Measurements from ENCODE around the gene ADK.
"Not testable (repeated sequence)": the region's sequence is repeated elsewhere in the genome, so short reads cannot be mapped to it uniquely, and the experiment has no call there.

Gene ADK

GRCh38 chr10:74179111-74179710 lies 28.2 kb downstream of the ADK start:
- DNase-seq (ENCODE audit: low read depth): no peak

GRCh38 chr10:74186678-74187077 lies 35.7 kb downstream of the ADK start:
- no peak for DNase-seq (ENCODE audit: low read depth)

- DNase-seq (ENCODE audit: low read depth): no peak
These were observed 36.2 kb downstream of the ADK start for GRCh38 chr10:74187237-74187636.

GRCh38 chr10:74188617-74189016 lies 37.6 kb downstream of the ADK start:
- DNase-seq (ENCODE audit: low read depth): not testable (repeated sequence)

- DNase-seq (ENCODE audit: low read depth): peak; percentile 95
These were observed 39.0 kb downstream of the ADK start for GRCh38 chr10:74189999-74190421.

- no peak for DNase-seq (ENCODE audit: low read depth)
These were observed 39.5 kb downstream of the ADK start for GRCh38 chr10:74190494-74190893.

GRCh38 chr10:74194545-74194944 lies 43.5 kb downstream of the ADK start:
- DNase-seq (ENCODE audit: low read depth): peak; percentile 37

- peak; percentile 33 for DNase-seq (ENCODE audit: low read depth)
These were observed 44.0 kb downstream of the ADK start for GRCh38 chr10:74194999-74195398.

GRCh38 chr10:74199315-74199714 lies 48.3 kb downstream of the ADK start:
- no peak for DNase-seq (ENCODE audit: low read depth)

GRCh38 chr10:74202356-74202755 lies 51.3 kb downstream of the ADK start:
- peak; percentile 30 for DNase-seq (ENCODE audit: low read depth)

GRCh38 chr10:74206746-74207145 lies 55.7 kb downstream of the ADK start:
- no peak for DNase-seq (ENCODE audit: low read depth)

GRCh38 chr10:74207691-74208480 lies 56.9 kb downstream of the ADK start:
- DNase-seq (ENCODE audit: low read depth): no peak

- DNase-seq (ENCODE audit: low read depth): no peak
These were observed 58.0 kb downstream of the ADK start for GRCh38 chr10:74208997-74209396.

GRCh38 chr10:74213019-74213418 lies 62.0 kb downstream of the ADK start:
- no peak for DNase-seq (ENCODE audit: low read depth)

- peak; percentile 55 for DNase-seq (ENCODE audit: low read depth)
These were observed 62.6 kb downstream of the ADK start for GRCh38 chr10:74213571-74214162.

GRCh38 chr10:74217110-74217509 lies 66.1 kb downstream of the ADK start:
- not testable (repeated sequence) for DNase-seq (ENCODE audit: low read depth)

- DNase-seq (ENCODE audit: low read depth): not testable (repeated sequence)
These were observed 71.4 kb downstream of the ADK start for GRCh38 chr10:74222467-74222866.

GRCh38 chr10:74223755-74224529 lies 72.9 kb downstream of the ADK start:
- DNase-seq (ENCODE audit: low read depth): peak; percentile 82

- peak; percentile 92 for DNase-seq (ENCODE audit: low read depth)
These were observed 76.8 kb downstream of the ADK start for GRCh38 chr10:74227697-74228424.

- peak; percentile 65 for DNase-seq (ENCODE audit: low read depth)
These were observed 80.4 kb downstream of the ADK start for GRCh38 chr10:74231375-74231774.

- DNase-seq (ENCODE audit: low read depth): no peak
These were observed 82.3 kb downstream of the ADK start for GRCh38 chr10:74233281-74233680.

GRCh38 chr10:74234569-74234968 lies 83.5 kb downstream of the ADK start:
- peak; percentile 19 for DNase-seq (ENCODE audit: low read depth)

All from iris pigment epithelial cell (primary cell).